ENCODE measurements around the gene IFITM1. TPM values are rescaled to one million over a fixed set of nuclear protein-coding genes. Genes with fewer than 3 reads are reported as not detected.

IFITM1 gene
- total and polyA plus RNA-seq, 2 of the 13 experiments (the other 11 are each of a cell fraction or from before 2014, with no cell fraction given): 0.38 to 11.1 TPM

DNA sequence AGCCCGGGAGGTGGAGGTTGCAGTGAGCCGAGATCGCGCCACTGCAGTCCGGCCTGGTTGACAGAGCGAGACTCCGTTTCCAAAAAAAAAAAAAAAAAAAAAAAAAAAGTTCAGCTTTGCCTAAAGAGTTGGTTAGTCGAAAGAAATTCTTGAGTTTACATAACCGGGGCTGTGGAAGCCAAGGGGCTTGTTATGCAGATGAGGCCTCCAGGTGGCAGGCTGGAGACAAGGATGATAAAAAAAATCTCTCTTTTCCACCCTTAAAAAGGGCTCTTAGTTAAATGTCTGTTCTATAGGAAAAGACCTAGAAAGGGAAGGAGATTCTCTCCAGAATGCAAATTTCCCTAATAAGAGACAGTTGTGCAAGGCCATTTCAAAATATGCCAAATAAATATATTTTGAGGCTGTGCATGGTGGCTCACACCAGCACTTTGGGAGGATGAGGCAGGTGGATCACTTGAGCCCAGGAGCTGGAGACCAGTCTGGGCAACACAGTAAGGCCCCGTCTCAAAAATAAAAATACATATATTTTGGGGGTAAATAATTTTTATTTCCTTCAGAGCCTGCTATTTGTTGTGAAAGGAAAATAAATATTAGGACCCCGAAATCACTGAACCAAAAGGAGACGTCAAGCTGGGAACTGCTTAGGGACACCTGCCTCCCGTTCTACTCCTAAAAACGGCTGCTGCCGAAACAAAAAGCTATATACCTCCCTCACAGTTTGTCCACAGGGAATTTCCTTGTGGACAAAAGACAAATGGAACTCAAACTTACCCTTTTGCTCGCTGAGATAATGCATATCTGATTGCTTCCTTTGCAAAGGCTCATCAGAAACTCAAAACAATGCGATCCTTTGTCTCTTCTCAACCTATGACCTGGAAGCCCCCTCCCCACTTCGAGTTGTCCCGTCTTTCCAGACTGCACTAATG lies 8.7 kb upstream of the IFITM1 start (continued):
- TF ChIP-seq PPARG (CRISPR knock-in tag; conservative IDR thresholded peaks at IDR 0.05): 0 out of 2 replicates have a peak, but pooled peaks have one; percentile 25
- peak; percentile 85; the same call in 1 of the 2 replicates for TF ChIP-seq SMC3 (IDR thresholded peaks at IDR 0.05; ENCODE audit: low read length)
- no peak for TF ChIP-seq ARNT (IDR thresholded peaks at IDR 0.05)
- no peak for TF ChIP-seq SRSF1 (optimal IDR thresholded peaks at IDR 0.05; ENCODE audit: low read depth, low read length)
- TF ChIP-seq ZBTB7A (CRISPR knock-in tag; IDR thresholded peaks at IDR 0.05): peak; percentile 32; the same call in 1 of the 2 replicates
- no peak for TF ChIP-seq FOXC1 (CRISPR knock-in tag; IDR thresholded peaks at IDR 0.05; ENCODE audit: borderline replicate concordance)
- TF ChIP-seq MED1 (CRISPR knock-in tag; IDR thresholded peaks at IDR 0.05): 0 out of 2 replicates have a peak, but pooled peaks have one; percentile 25
- TF ChIP-seq, protein P1, sequence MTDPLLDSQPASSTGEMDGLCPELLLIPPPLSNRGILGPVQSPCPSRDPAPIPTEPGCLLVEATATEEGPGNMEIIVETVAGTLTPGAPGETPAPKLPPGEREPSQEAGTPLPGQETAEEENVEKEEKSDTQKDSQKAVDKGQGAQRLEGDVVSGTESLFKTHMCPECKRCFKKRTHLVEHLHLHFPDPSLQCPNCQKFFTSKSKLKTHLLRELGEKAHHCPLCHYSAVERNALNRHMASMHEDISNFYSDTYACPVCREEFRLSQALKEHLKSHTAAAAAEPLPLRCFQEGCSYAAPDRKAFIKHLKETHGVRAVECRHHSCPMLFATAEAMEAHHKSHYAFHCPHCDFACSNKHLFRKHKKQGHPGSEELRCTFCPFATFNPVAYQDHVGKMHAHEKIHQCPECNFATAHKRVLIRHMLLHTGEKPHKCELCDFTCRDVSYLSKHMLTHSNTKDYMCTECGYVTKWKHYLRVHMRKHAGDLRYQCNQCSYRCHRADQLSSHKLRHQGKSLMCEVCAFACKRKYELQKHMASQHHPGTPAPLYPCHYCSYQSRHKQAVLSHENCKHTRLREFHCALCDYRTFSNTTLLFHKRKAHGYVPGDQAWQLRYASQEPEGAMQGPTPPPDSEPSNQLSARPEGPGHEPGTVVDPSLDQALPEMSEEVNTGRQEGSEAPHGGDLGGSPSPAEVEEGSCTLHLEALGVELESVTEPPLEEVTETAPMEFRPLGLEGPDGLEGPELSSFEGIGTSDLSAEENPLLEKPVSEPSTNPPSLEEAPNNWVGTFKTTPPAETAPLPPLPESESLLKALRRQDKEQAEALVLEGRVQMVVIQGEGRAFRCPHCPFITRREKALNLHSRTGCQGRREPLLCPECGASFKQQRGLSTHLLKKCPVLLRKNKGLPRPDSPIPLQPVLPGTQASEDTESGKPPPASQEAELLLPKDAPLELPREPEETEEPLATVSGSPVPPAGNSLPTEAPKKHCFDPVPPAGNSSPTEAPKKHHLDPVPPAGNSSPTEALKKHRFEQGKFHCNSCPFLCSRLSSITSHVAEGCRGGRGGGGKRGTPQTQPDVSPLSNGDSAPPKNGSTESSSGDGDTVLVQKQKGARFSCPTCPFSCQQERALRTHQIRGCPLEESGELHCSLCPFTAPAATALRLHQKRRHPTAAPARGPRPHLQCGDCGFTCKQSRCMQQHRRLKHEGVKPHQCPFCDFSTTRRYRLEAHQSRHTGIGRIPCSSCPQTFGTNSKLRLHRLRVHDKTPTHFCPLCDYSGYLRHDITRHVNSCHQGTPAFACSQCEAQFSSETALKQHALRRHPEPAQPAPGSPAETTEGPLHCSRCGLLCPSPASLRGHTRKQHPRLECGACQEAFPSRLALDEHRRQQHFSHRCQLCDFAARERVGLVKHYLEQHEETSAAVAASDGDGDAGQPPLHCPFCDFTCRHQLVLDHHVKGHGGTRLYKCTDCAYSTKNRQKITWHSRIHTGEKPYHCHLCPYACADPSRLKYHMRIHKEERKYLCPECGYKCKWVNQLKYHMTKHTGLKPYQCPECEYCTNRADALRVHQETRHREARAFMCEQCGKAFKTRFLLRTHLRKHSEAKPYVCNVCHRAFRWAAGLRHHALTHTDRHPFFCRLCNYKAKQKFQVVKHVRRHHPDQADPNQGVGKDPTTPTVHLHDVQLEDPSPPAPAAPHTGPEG (CRISPR knock-in tag; IDR thresholded peaks at IDR 0.05): no peak
- peak; percentile 13; the same call in 1 of the 2 replicates for TF ChIP-seq RAD21 (CRISPR knock-in tag; IDR thresholded peaks at IDR 0.05)
- TF ChIP-seq SNRNP70 (IDR thresholded peaks at IDR 0.05; ENCODE audit: low read depth, low read length): no peak
- TF ChIP-seq U2AF2 (IDR thresholded peaks at IDR 0.05; ENCODE audit: low read depth, low read length): no peak
- no peak for TF ChIP-seq RCOR2 (CRISPR knock-in tag; IDR thresholded peaks at IDR 0.05)
- TF ChIP-seq, protein P2, sequence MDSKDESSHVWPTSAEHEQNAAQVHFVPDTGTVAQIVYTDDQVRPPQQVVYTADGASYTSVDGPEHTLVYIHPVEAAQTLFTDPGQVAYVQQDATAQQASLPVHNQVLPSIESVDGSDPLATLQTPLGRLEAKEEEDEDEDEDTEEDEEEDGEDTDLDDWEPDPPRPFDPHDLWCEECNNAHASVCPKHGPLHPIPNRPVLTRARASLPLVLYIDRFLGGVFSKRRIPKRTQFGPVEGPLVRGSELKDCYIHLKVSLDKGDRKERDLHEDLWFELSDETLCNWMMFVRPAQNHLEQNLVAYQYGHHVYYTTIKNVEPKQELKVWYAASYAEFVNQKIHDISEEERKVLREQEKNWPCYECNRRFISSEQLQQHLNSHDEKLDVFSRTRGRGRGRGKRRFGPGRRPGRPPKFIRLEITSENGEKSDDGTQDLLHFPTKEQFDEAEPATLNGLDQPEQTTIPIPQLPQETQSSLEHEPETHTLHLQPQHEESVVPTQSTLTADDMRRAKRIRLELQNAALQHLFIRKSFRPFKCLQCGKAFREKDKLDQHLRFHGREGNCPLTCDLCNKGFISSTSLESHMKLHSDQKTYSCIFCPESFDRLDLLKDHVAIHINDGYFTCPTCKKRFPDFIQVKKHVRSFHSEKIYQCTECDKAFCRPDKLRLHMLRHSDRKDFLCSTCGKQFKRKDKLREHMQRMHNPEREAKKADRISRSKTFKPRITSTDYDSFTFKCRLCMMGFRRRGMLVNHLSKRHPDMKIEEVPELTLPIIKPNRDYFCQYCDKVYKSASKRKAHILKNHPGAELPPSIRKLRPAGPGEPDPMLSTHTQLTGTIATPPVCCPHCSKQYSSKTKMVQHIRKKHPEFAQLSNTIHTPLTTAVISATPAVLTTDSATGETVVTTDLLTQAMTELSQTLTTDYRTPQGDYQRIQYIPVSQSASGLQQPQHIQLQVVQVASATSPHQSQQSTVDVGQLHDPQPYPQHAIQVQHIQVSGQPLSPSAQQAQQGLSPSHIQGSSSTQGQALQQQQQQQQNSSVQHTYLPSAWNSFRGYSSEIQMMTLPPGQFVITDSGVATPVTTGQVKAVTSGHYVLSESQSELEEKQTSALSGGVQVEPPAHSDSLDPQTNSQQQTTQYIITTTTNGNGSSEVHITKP (CRISPR knock-in tag; IDR thresholded peaks at IDR 0.05; ENCODE audit: low read depth): 0 out of 2 replicates have a peak, but pooled peaks have one; percentile 25
- TF ChIP-seq ZNF83 (CRISPR knock-in tag; IDR thresholded peaks at IDR 0.05; ENCODE audit: borderline replicate concordance): no peak
- TF ChIP-seq, protein P3, sequence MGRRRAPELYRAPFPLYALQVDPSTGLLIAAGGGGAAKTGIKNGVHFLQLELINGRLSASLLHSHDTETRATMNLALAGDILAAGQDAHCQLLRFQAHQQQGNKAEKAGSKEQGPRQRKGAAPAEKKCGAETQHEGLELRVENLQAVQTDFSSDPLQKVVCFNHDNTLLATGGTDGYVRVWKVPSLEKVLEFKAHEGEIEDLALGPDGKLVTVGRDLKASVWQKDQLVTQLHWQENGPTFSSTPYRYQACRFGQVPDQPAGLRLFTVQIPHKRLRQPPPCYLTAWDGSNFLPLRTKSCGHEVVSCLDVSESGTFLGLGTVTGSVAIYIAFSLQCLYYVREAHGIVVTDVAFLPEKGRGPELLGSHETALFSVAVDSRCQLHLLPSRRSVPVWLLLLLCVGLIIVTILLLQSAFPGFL (CRISPR knock-in tag; IDR thresholded peaks at IDR 0.05): no peak
